Neural cell (in vitro differentiated cells): ENCODE data around the gene P2RX1. TPM values are rescaled to one million over a fixed set of nuclear protein-coding genes. Genes with fewer than 3 reads are reported as not detected.

ENCODE experiments used
- H2AFZ ChIP-seq: fragments of 200-600, 300-800 bp; sonication (generic), shearing (Covaris generic); 2 replicates; pipeline ENCODE4 v1.6.0; 2014; ENCODE audit warnings: low read depth, mild to moderate bottlenecking, antibody characterized with exemption, low read length, moderate library complexity
- H3F3A ChIP-seq: fragments of 200-600 bp; shearing (Covaris generic); 2 replicates; pipeline ENCODE4 v1.6.1; 2016; ENCODE audit warnings: mild to moderate bottlenecking, moderate library complexity, mixed read lengths, antibody characterized with exemption, low read length; ENCODE audit not compliant: insufficient read depth, poor library complexity, severe bottlenecking
- H3K27ac ChIP-seq: fragments of 200-600, 300-800 bp; sonication (generic), shearing (Covaris generic); 2 replicates; pipeline ENCODE4 v1.5.1; 2014; ENCODE audit warnings: mild to moderate bottlenecking, low read length, moderate library complexity
- H3K27me3 ChIP-seq: fragments of 300-800, 200-600 bp; sonication (generic), shearing (Covaris generic); 2 replicates; pipeline ENCODE4 v1.6.0; 2014; ENCODE audit warnings: mild to moderate bottlenecking, low read depth, low read length, moderate library complexity; ENCODE audit not compliant: insufficient read depth
- H3K36me3 ChIP-seq: fragments of 300-800, 200-600 bp; sonication (generic), shearing (Covaris generic); 2 replicates; pipeline ENCODE4 v1.5.1; 2014; ENCODE audit warnings: mild to moderate bottlenecking, antibody characterized with exemption, low read length, moderate library complexity; ENCODE audit not compliant: insufficient read depth
- H3K4me2 ChIP-seq: fragments of 300-800, 200-600 bp; sonication (generic), shearing (Covaris generic); 2 replicates; pipeline ENCODE4 v1.6.0; 2014; ENCODE audit warnings: mild to moderate bottlenecking, low read length
- H3K4me3 ChIP-seq: fragments of 300-800, 200-600 bp; sonication (generic), shearing (Covaris generic); 2 replicates; pipeline ENCODE4 v1.5.1; 2014; ENCODE audit warnings: mild to moderate bottlenecking, low read length, moderate library complexity
- H3K79me2 ChIP-seq: fragments of 200-600 bp; shearing (Covaris generic); replicated peaks from 2 replicates; pipeline ENCODE4 v1.6.0; 2014; ENCODE audit warnings: mild to moderate bottlenecking, low read length, moderate library complexity; ENCODE audit not compliant: insufficient read depth
- H3K9ac ChIP-seq: fragments of 300-800, 200-600 bp; sonication (generic), shearing (Covaris generic); 2 replicates; pipeline ENCODE4 v1.6.1; 2016; ENCODE audit warnings: mild to moderate bottlenecking, low read length, mixed read lengths
- H3K9me2 ChIP-seq: fragments of 200-600 bp; shearing (Covaris generic); 2 replicates; pipeline ENCODE4 v1.6.1; 2016; ENCODE audit warnings: mild to moderate bottlenecking, low read length, mixed read lengths; ENCODE audit not compliant: insufficient read depth
- H3K9me3 ChIP-seq: fragments of 200-600, 300-800 bp; sonication (generic), shearing (Covaris generic); 2 replicates; pipeline ENCODE4 v1.6.1; 2016; ENCODE audit warnings: mild to moderate bottlenecking, mixed run types, low read length, moderate library complexity, mixed read lengths
- H4K20me1 ChIP-seq: fragments of 200-600 bp; shearing (Covaris generic); 2 replicates; pipeline ENCODE4 v1.6.1; 2016; ENCODE audit warnings: mild to moderate bottlenecking, mixed run types; ENCODE audit not compliant: insufficient read depth
- CTCF ChIP-seq: fragments of 450-650 bp; IDR thresholded peaks from 2 replicates; pipeline ENCODE4 v1.5.1; 2014; ENCODE audit warnings: antibody characterized with exemption, mild to moderate bottlenecking, moderate library complexity; ENCODE audit not compliant: poor library complexity, severe bottlenecking
- EP300 ChIP-seq: fragments of 450-650 bp; conservative IDR thresholded peaks from 2 replicates; pipeline ENCODE4 v1.6.1; 2014; ENCODE audit warnings: antibody characterized with exemption, mild to moderate bottlenecking, moderate library complexity; ENCODE audit not compliant: poor library complexity, severe bottlenecking
- EZH2 ChIP-seq: fragments of 200-600, 300-800 bp; shearing (Covaris generic), sonication (generic); IDR thresholded peaks from 2 replicates; pipeline ENCODE4 v1.6.1; 2014; ENCODE audit warnings: antibody characterized with exemption, low read length, borderline replicate concordance, mild to moderate bottlenecking; ENCODE audit not compliant: insufficient read depth, poor library complexity, severe bottlenecking
- MXI1 ChIP-seq: fragments of 450-650 bp; conservative IDR thresholded peaks from 2 replicates; pipeline ENCODE4 v1.6.1; 2014; ENCODE audit warnings: antibody characterized with exemption, mild to moderate bottlenecking; ENCODE audit not compliant: poor library complexity, severe bottlenecking
- POLR2AphosphoS5 ChIP-seq: IDR thresholded peaks from 2 replicates; pipeline ENCODE4 v1.6.1; 2012
- RAD21 ChIP-seq: fragments of 450-650 bp; conservative IDR thresholded peaks from 2 replicates; pipeline ENCODE4 v1.6.1; 2014; ENCODE audit warnings: antibody characterized with exemption, mild to moderate bottlenecking, moderate library complexity
- SMC3 ChIP-seq: fragments of 450-650 bp; conservative IDR thresholded peaks from 2 replicates; pipeline ENCODE4 v1.6.1; 2014; ENCODE audit warnings: antibody characterized with exemption, mild to moderate bottlenecking, moderate library complexity; ENCODE audit not compliant: poor library complexity
- TAF1 ChIP-seq: IDR thresholded peaks from 2 replicates; pipeline ENCODE4 v1.6.1; 2012; ENCODE audit warnings: low read depth
- polyA plus RNA-seq: library from polyadenylated mRNA; depleted of rRNA; stranded (reverse); fragments of >200 nt; gene quantifications from 2 replicates; pipeline ENCODE4 v1.2.3, GENCODE V29; 2014
- TF ChIP-seq, protein P1 (sequence below): IDR thresholded peaks from 2 replicates; pipeline ENCODE4 v1.6.1; 2012; ENCODE audit warnings: borderline replicate concordance

Gene P2RX1
- polyA plus RNA-seq, 1 donor from 2014 or later = not detected

DNA sequence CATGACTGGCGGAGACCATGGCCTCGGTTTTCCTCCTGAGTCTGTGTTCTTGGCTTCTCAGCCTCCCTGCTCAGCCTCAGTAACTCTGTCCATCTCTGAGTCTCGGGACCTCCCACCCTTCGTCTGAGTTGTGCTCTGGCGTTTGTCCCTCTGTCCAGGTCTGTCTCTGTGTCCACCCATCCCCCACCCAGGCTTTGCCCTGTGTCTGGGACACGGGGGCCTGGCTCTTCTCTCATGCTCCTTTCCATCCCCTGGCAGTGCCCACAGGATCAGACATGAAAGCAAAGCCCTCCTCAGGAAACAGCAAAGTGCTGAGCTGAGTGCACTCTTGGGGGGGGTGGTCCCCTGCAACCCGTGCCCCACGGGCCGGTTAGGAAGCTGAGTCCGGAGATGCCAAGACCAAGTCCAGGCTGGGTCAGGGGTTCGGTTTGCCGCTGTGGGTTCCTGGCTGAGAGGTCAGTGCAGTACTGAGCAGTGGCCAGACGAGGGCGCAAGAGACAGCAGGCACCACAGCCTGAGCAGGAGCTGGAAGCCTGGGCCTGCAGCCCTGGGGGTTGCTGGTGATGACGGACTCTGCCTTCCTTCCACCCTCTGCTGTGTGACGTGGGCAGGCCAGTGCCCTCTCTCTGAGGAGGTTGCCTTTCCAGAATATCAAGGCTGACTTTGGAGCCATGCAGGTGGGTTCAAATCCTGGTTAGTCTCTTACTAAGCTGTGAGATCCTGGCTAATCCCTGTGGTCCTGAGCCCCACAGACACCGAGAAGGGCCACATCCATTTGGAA is 2.5 kb downstream of the P2RX1 start:
- Histone ChIP-seq H2AFZ (no peak overlapping the region), H3K36me3 (no peaks in the 10 kb centered on the region), H4K20me1 (no peaks in the 10 kb centered on the region), H3K4me2 (no peak overlapping the region), H3K27me3 (no peaks in the 10 kb centered on the region), H3K79me2 (no peaks in the 10 kb centered on the region), H3K9me3 (no peaks in the 10 kb centered on the region), H3K9me2 (no peaks in the 10 kb centered on the region), H3K9ac (no peak overlapping the region), H3K27ac (no peak overlapping the region), H3F3A (no peaks in the 10 kb centered on the region), H3K4me3 (no peak overlapping the region)
- TF ChIP-seq EZH2 = no peak
- no peak for TF ChIP-seq TAF1
- TF ChIP-seq CTCF = peak; percentile 83
- TF ChIP-seq SMC3 = peak; percentile 75
- no peak for TF ChIP-seq EP300
- TF ChIP-seq, protein P1, sequence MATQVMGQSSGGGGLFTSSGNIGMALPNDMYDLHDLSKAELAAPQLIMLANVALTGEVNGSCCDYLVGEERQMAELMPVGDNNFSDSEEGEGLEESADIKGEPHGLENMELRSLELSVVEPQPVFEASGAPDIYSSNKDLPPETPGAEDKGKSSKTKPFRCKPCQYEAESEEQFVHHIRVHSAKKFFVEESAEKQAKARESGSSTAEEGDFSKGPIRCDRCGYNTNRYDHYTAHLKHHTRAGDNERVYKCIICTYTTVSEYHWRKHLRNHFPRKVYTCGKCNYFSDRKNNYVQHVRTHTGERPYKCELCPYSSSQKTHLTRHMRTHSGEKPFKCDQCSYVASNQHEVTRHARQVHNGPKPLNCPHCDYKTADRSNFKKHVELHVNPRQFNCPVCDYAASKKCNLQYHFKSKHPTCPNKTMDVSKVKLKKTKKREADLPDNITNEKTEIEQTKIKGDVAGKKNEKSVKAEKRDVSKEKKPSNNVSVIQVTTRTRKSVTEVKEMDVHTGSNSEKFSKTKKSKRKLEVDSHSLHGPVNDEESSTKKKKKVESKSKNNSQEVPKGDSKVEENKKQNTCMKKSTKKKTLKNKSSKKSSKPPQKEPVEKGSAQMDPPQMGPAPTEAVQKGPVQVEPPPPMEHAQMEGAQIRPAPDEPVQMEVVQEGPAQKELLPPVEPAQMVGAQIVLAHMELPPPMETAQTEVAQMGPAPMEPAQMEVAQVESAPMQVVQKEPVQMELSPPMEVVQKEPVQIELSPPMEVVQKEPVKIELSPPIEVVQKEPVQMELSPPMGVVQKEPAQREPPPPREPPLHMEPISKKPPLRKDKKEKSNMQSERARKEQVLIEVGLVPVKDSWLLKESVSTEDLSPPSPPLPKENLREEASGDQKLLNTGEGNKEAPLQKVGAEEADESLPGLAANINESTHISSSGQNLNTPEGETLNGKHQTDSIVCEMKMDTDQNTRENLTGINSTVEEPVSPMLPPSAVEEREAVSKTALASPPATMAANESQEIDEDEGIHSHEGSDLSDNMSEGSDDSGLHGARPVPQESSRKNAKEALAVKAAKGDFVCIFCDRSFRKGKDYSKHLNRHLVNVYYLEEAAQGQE = no peak
- no peak for TF ChIP-seq MXI1
- TF ChIP-seq POLR2AphosphoS5 = no peak
- peak; percentile 76 for TF ChIP-seq RAD21

- no peak for TF ChIP-seq SMC3
- H3K4me2 ChIP-seq = no peak overlapping the region
- H3K9me2 ChIP-seq = no peaks in the 10 kb centered on the region
- H3K9me3 ChIP-seq = no peaks in the 10 kb centered on the region
- no peaks in the 10 kb centered on the region for H3F3A ChIP-seq
- H4K20me1 ChIP-seq = no peaks in the 10 kb centered on the region
- H3K27ac ChIP-seq = no peak overlapping the region
- no peaks in the 10 kb centered on the region for H3K27me3 ChIP-seq
- no peak overlapping the region for H3K4me3 ChIP-seq
- no peaks in the 10 kb centered on the region for H3K36me3 ChIP-seq
- H3K9ac ChIP-seq = no peak overlapping the region
- H2AFZ ChIP-seq = no peak overlapping the region
- H3K79me2 ChIP-seq = no peaks in the 10 kb centered on the region
Measured at GRCh38 chr17:3912827-3913226, 3.4 kb downstream of the P2RX1 start.
